Measurements from ENCODE around the gene PANX3.

Gene PANX3

GRCh38 chr11:124656774-124657630, 45.8 kb downstream of the PANX3 start:
- H3K27ac ChIP-seq: no peak overlapping the region
- no peak for DNase-seq (ENCODE audit: low spot score)
- no peak overlapping the region for H3K4me3 ChIP-seq
- no peak for TF ChIP-seq CTCF (IDR thresholded peaks at IDR 0.05)

- no peak overlapping the region for H3K4me3 ChIP-seq
- DNase-seq (ENCODE audit: low spot score): no peak
- TF ChIP-seq CTCF (IDR thresholded peaks at IDR 0.05): no peak
- no peak overlapping the region for H3K27ac ChIP-seq
These were observed 46.7 kb downstream of the PANX3 start for GRCh38 chr11:124657904-124658303.

- no peak overlapping the region for H3K27ac ChIP-seq
- no peak for DNase-seq (ENCODE audit: low spot score)
- no peak for TF ChIP-seq CTCF (IDR thresholded peaks at IDR 0.05)
- no peak overlapping the region for H3K4me3 ChIP-seq
These were observed 47.3 kb downstream of the PANX3 start for GRCh38 chr11:124658501-124658900.

GRCh38 chr11:124658986-124659385, 47.8 kb downstream of the PANX3 start:
- no peak for TF ChIP-seq CTCF (IDR thresholded peaks at IDR 0.05)
- Histone ChIP-seq H3K27ac (no peak overlapping the region), H3K4me3 (no peak overlapping the region)
- DNase-seq (ENCODE audit: low spot score): no peak

- no peak for TF ChIP-seq CTCF (IDR thresholded peaks at IDR 0.05)
- DNase-seq (ENCODE audit: low spot score): no peak
- Histone ChIP-seq H3K4me3 (no peak overlapping the region), H3K27ac (no peak overlapping the region)
These were observed 50.3 kb downstream of the PANX3 start for GRCh38 chr11:124661553-124661952.

- H3K27ac ChIP-seq: no peak overlapping the region
- H3K4me3 ChIP-seq: no peak overlapping the region
- no peak for TF ChIP-seq CTCF (IDR thresholded peaks at IDR 0.05)
- no peak for DNase-seq (ENCODE audit: low spot score)
These were observed 50.9 kb downstream of the PANX3 start for GRCh38 chr11:124662106-124662505.

GRCh38 chr11:124663861-124664260, 52.6 kb downstream of the PANX3 start:
- no peak overlapping the region for H3K4me3 ChIP-seq
- TF ChIP-seq CTCF (IDR thresholded peaks at IDR 0.05): no peak
- H3K27ac ChIP-seq: no peak overlapping the region
- DNase-seq (ENCODE audit: low spot score): no peak
